Bronchial epithelial cell (primary cell): ENCODE results near the gene MCM10. TPM values are rescaled to one million over a fixed set of nuclear protein-coding genes. Genes with fewer than 3 reads are reported as not detected.

ENCODE experiments used
- DNase-seq: peaks from one replicate; pipeline ENCODE4 v3.0.0-alpha.2; 2010; ENCODE audit warnings: low read depth
- FAIRE-seq: peaks from 2 replicates; lab custom pipeline; 2011; peaks lifted over from hg19 to GRCh38; lab: Jason Lieb, UNC
- H3K27me3 ChIP-seq: 2 replicates; pipeline ENCODE4 v1.5.1; 2011; ENCODE audit warnings: low read length; ENCODE audit not compliant: control insufficient read depth, insufficient read depth
- H3K36me3 ChIP-seq: 2 replicates; pipeline ENCODE4 v1.5.1; 2011; ENCODE audit warnings: low read length; ENCODE audit not compliant: control insufficient read depth, insufficient read depth
- H3K4me3 ChIP-seq: 2 replicates; pipeline ENCODE4 v1.5.1; 2011; ENCODE audit warnings: mild to moderate bottlenecking, low read depth, low read length, control low read depth
- total RNA-seq: library from RNA; depleted of rRNA; stranded (reverse); fragments of >200 nt; gene quantifications from 2 replicates; pipeline ENCODE4 v1.2.1, GENCODE V29; 2014
- TF ChIP-seq, protein P1 (sequence below): IDR thresholded peaks from 2 replicates; pipeline ENCODE4 v1.5.1; 2011; ENCODE audit warnings: mild to moderate bottlenecking, moderate library complexity, low read length, control low read depth, inconsistent platforms; ENCODE audit not compliant: insufficient read depth, severe bottlenecking

MCM10 gene
- total RNA-seq, 1 donor from 2014 or later, result under 0.01 TPM

DNA sequence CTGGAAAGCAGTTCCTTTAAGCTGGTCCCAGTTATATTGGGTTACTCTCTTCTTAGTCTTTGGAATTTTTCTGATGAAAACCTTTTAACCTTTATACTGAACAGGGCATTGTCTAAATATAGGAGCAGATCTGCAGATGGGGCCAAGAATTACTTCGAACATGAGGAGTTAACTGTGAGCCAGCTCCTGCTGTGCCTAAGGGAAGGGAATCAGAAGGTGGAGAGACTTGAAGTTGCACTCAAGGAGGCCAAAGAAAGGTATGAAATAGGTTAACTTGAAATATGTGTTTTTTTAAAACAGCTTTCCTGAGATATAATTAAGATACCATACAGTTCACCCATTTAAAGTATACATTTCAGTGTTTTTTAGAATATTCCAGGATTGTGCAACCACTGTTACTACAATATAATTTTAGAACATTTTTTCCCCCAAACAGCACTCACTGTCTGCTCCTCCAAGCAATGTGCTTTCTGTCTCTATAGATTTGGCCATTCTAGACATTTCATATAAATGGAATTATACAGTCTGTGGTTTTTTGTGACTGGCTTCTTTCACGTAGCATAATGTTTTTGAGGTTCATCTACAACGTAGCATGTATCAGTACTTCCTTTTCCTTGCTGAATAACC is 42.5 kb upstream of the MCM10 start:
- Histone ChIP-seq H3K36me3 (peaks cover 18% of the 10 kb centered on the region), H3K4me3 (no peak overlapping the region), H3K27me3 (no peaks in the 10 kb centered on the region)
- DNase-seq (no peak), FAIRE-seq (no peak)
- TF ChIP-seq, protein P1, sequence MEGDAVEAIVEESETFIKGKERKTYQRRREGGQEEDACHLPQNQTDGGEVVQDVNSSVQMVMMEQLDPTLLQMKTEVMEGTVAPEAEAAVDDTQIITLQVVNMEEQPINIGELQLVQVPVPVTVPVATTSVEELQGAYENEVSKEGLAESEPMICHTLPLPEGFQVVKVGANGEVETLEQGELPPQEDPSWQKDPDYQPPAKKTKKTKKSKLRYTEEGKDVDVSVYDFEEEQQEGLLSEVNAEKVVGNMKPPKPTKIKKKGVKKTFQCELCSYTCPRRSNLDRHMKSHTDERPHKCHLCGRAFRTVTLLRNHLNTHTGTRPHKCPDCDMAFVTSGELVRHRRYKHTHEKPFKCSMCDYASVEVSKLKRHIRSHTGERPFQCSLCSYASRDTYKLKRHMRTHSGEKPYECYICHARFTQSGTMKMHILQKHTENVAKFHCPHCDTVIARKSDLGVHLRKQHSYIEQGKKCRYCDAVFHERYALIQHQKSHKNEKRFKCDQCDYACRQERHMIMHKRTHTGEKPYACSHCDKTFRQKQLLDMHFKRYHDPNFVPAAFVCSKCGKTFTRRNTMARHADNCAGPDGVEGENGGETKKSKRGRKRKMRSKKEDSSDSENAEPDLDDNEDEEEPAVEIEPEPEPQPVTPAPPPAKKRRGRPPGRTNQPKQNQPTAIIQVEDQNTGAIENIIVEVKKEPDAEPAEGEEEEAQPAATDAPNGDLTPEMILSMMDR, result no peak

DNA sequence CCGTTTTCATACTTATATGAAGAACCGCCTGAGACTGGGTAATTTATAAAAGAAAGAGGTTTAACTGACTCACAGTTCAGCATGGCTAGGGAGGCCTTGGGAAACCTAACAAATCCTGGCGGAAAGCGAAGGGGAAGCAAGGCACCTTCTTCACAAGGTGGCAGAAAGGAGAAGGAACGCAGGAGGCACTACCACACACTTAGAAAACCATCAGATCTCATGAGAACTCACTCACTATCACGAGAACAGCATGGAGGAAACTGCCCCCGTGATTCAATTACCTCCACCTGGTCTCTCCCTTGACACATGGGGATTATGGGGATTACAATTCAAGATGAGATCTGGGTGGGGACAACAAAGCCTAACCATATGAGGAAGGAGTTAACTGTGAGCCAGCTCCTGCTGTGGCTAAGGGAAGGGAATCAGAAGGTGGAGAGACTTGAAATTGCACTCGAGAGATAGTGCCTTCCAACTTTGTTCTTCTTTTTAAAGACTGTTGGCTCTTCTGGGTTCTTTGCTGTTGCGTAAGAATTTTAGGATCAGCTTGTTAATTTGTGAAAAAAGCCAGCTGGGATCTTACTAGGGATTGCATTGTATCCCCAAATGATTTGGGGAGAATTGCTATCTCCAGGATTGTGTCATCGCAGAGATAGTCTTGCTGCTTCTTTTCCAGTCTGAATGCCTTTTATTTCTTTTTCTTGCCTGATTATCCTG is 40.4 kb upstream of the MCM10 start:
- Histone ChIP-seq H3K4me3 (no peak overlapping the region), H3K36me3 (peaks cover 11% of the 10 kb centered on the region), H3K27me3 (no peaks in the 10 kb centered on the region)
- TF ChIP-seq, protein P1, result no peak
- DNase-seq, result no peak
- no peak for FAIRE-seq

DNA sequence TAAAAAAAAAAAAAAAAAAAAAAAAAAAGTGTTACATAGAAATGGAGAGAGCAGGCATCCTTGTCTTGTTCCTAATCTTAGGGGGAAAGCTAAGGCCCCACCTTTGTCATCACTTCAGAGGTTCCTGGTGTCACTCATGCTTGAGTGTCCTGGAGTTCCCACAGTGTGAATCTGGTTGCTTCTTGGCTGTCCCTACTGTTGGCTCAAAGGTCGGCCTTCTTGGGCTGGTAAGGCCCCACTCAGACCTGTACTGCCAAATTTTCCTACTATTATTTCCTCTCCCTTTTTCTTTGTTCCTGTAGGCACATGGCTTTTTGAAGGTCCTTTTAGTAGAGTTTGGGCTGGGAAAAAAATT is 39.9 kb upstream of the MCM10 start:
- TF ChIP-seq, protein P1, result no peak
- FAIRE-seq, result no peak
- Histone ChIP-seq H3K36me3 (peaks cover 11% of the 10 kb centered on the region), H3K27me3 (no peaks in the 10 kb centered on the region), H3K4me3 (no peak overlapping the region)
- no peak for DNase-seq

DNA sequence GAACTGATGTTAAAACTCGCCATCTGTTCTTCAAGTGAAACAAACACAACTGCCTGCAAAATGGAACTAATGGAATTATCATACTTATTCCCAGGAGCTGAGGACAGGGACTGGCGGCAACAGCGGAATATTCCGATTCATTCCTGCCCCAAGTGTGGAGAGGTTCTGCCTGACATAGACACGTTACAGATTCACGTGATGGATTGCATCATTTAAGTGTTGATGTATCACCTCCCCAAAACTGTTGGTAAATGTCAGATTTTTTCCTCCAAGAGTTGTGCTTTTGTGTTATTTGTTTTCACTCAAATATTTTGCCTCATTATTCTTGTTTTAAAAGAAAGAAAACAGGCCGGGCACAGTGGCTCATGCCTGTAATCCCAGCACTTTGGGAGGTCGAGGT is 24.7 kb upstream of the MCM10 start:
- no peak for DNase-seq
- H3K27me3 ChIP-seq, result no peaks in the 10 kb centered on the region
- H3K4me3 ChIP-seq, result no peak overlapping the region
- peak; percentile 83 for FAIRE-seq
- TF ChIP-seq, protein P1, result no peak
- H3K36me3 ChIP-seq, result peaks cover 26% of the 10 kb centered on the region

DNA sequence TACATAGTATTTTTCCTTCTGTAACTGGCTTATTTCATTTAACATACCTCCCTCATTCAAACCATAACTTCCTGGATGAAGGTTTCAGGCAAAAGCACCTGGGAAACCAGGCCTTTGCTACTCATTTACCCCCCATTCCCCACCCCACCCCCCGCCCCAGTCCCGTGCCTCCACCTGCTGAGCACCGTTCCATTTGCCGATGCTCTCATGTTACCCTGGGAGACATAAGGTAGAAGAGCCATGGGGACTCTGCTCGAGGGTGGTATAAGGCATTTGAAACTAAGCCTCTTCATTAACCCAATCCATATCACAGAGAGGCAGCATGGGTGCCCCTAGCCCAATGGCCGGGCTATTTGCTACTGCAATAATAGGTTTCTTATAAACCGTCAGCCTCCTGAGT is 22.2 kb upstream of the MCM10 start:
- Histone ChIP-seq H3K36me3 (peaks cover 19% of the 10 kb centered on the region), H3K4me3 (no peak overlapping the region), H3K27me3 (no peaks in the 10 kb centered on the region)
- no peak for DNase-seq
- TF ChIP-seq, protein P1, result no peak
- no peak for FAIRE-seq
